K562 (cell line): Measurements from ENCODE around the gene GZMH. TPM values are rescaled to one million over a fixed set of nuclear protein-coding genes. Genes with fewer than 3 reads are reported as not detected.

Experiments
- BCL6 ChIP-seq: fragments of 250-450 bp; sonication (Bioruptor Pico); IDR thresholded peaks from 2 replicates; pipeline ENCODE4 v1.4.0; 2020
- CBX3 ChIP-seq, 2 experiments: IDR thresholded peaks; 1 replicate in 1 of 2; 2 replicates in 1 of 2; pipeline ENCODE4 v1.6.1; 2012; ENCODE audit warnings: inconsistent platforms in 2 of 2, low read length in 2 of 2, borderline replicate concordance in 1 of 2, control low read depth in 1 of 2
- FOXP4 ChIP-seq: sonication (generic); formaldehyde crosslinking; IDR thresholded peaks from 2 replicates; pipeline ENCODE4 v1.8.0; 2022; ENCODE audit warnings: mild to moderate bottlenecking, missing genetic modification reagents, borderline replicate concordance
- GABPB1 ChIP-seq: sonication (generic); formaldehyde crosslinking; IDR thresholded peaks from 2 replicates; pipeline ENCODE4 v1.8.0; 2022; ENCODE audit warnings: mild to moderate bottlenecking, missing genetic modification reagents
- IFI16 ChIP-seq: fragments of 250-450 bp; sonication (Bioruptor Pico); IDR thresholded peaks from 2 replicates; pipeline ENCODE4 v2.1.2; 2022; ENCODE audit warnings: mild to moderate bottlenecking, inconsistent platforms
- KAT7 ChIP-seq: sonication (generic); formaldehyde crosslinking; IDR thresholded peaks from 2 replicates; pipeline ENCODE4 v1.8.0; 2022; ENCODE audit warnings: missing genetic modification reagents, mild to moderate bottlenecking, borderline replicate concordance
- KDM2B ChIP-seq: fragments of 250-450 bp; sonication (Bioruptor Pico); IDR thresholded peaks from 2 replicates; pipeline ENCODE4 v1.8.0; 2021; ENCODE audit warnings: mild to moderate bottlenecking, moderate library complexity
- MEF2D ChIP-seq: conservative IDR thresholded peaks from 2 replicates; pipeline ENCODE4 v1.6.1; 2016; ENCODE audit warnings: low read depth, missing genetic modification characterization, missing compliant biosample characterization
- NR2F6 ChIP-seq: fragments of 450-650 bp; formaldehyde crosslinking; IDR thresholded peaks from 2 replicates; pipeline ENCODE4 v1.4.0; 2020; ENCODE audit warnings: mild to moderate bottlenecking
- SMARCB1 ChIP-seq: IDR thresholded peaks from 2 replicates; pipeline ENCODE4 v1.6.1; 2011; ENCODE audit warnings: improper control_type of control experiment, low read depth; ENCODE audit not compliant: insufficient read length
- TEAD1 ChIP-seq, 2 experiments: fragments of 450-650 bp in 1 of 2; sonication (generic) in 1 of 2; formaldehyde crosslinking; IDR thresholded peaks; 2 replicates each; pipeline versions ENCODE4 v1.4.0 to v1.8.0; 2020 to 2022; ENCODE audit warnings: mild to moderate bottlenecking in 2 of 2, missing genetic modification reagents in 1 of 2
- ZBTB11 ChIP-seq, 3 experiments: fragments of 200-800 bp in 1 of 3; fragments of 250-450 bp in 1 of 3; fragments of 450-650 bp in 1 of 3; sonication (Bioruptor Pico) in 1 of 3; sonication (Bioruptor generic) in 1 of 3; formaldehyde crosslinking in 1 of 3; IDR thresholded peaks; 2 replicates each; pipeline versions ENCODE4 v1.6.1 to v1.8.0; 2016 to 2022; ENCODE audit warnings: mild to moderate bottlenecking in 2 of 3, missing genetic modification characterization in 2 of 3, missing compliant biosample characterization in 1 of 3, moderate library complexity in 1 of 3
- ZKSCAN1 ChIP-seq: fragments of 150-350 bp; IDR thresholded peaks from 2 replicates; pipeline ENCODE4 v1.6.1; 2016; ENCODE audit warnings: low read depth, low read length
- ZNF121 ChIP-seq: sonication (generic); formaldehyde crosslinking; conservative IDR thresholded peaks from 2 replicates; pipeline ENCODE4 v1.8.0; 2022; ENCODE audit warnings: missing genetic modification reagents
- ZNF175 ChIP-seq: fragments of 200-800 bp; sonication (Bioruptor generic); IDR thresholded peaks from 2 replicates; pipeline ENCODE4 v1.6.1; 2016; ENCODE audit warnings: low read depth, mild to moderate bottlenecking, missing genetic modification characterization, missing compliant biosample characterization
- ZNF717 ChIP-seq: fragments of 250-450 bp; sonication (Bioruptor Pico); IDR thresholded peaks from 2 replicates; pipeline ENCODE4 v1.5.0; 2021
- polyA plus RNA-seq, 8 experiments: library from polyadenylated mRNA; depleted of rRNA in 4 of 8; stranded (reverse) in 5 of 8; unstranded in 3 of 8; fragments of >200 nt; fragmentation: Nextera tagmentation in 2 of 8; fragmentation: Illumina TruSeq in 1 of 8; extraction: Ambion mirVana in 2 of 8; extraction: Trizol in 1 of 8; gene quantifications; 2 replicates each; pipeline versions ENCODE4 v1.2.1 to v1.2.3, GENCODE V29; 2011 to 2014; ENCODE audit warnings: inconsistent platforms in 1 of 8, missing spikeins in 1 of 8
- total RNA-seq, 7 experiments: library from RNA; depleted of rRNA in 6 of 7; stranded (reverse); fragments of >200 nt in 6 of 7; fragmentation: Illumina TruSeq in 2 of 7; extraction: Trizol in 2 of 7; gene quantifications; 2 replicates each; pipeline versions ENCODE4 v1.2.1 to v1.2.3, GENCODE V29; 2011 to 2021; ENCODE audit warnings: low replicate concordance in 1 of 7

The GZMH gene
- total and polyA plus RNA-seq, 9 of the 15 experiments (the other 6 are each of a cell fraction or from before 2014, with no cell fraction given) = not detected

- TF ChIP-seq ZBTB11 (CRISPR knock-in tag; IDR thresholded peaks at IDR 0.05) (no peak), NR2F6 (CRISPR knock-in tag) (no peak), TEAD1 (CRISPR knock-in tag; IDR thresholded peaks at IDR 0.05) (no peak), ZNF175 (CRISPR knock-in tag) (no peak), BCL6 (CRISPR knock-in tag) (no peak), MEF2D (no peak), KAT7 (CRISPR knock-in tag) (no peak), ZNF717 (CRISPR knock-in tag) (no peak), ZKSCAN1 (no peak), FOXP4 (no peak), CBX3 (IDR thresholded peaks at IDR 0.05; ENCODE audit: borderline replicate concordance in 1 of 2, low read length in 2 of 2) (no peak), SMARCB1 (no peak), GABPB1 (CRISPR knock-in tag) (no peak), IFI16 (CRISPR knock-in tag) (no peak), ZNF121 (CRISPR knock-in tag) (no peak), KDM2B (CRISPR knock-in tag) (no peak)
Measured at GRCh38 chr14:24563505-24563904, 46.0 kb downstream of the GZMH start (continued).
